OCI-LY1 (cell line): Measurements from ENCODE around the gene IL13RA2.

Source experiments
- H2AFZ ChIP-seq: fragments of 200-600 bp; sonication (generic), shearing (Covaris generic); 2 replicates; pipeline ENCODE4 v1.6.0; 2014; ENCODE audit warnings: antibody characterized with exemption, mild to moderate bottlenecking, low read length
- H3F3A ChIP-seq: fragments of 200-600 bp; sonication (generic), shearing (Covaris generic); 2 replicates; pipeline ENCODE4 v1.6.0; 2014; ENCODE audit warnings: mild to moderate bottlenecking, antibody characterized with exemption, low read length, moderate library complexity; ENCODE audit not compliant: insufficient read depth
- H3K27ac ChIP-seq: fragments of 200-600 bp; sonication (generic); 2 replicates; pipeline ENCODE4 v1.5.1; 2014; ENCODE audit warnings: low read length, mixed run types, mild to moderate bottlenecking, low read depth; ENCODE audit not compliant: poor library complexity, severe bottlenecking
- H3K27me3 ChIP-seq: fragments of 200-600 bp; sonication (generic); 2 replicates; pipeline ENCODE4 v1.6.0; 2014; ENCODE audit warnings: antibody characterized with exemption, mild to moderate bottlenecking, low read length, moderate library complexity; ENCODE audit not compliant: insufficient read depth
- H3K36me3 ChIP-seq: fragments of 200-600 bp; sonication (generic); 2 replicates; pipeline ENCODE4 v1.6.1; 2014; ENCODE audit warnings: mild to moderate bottlenecking, antibody characterized with exemption, low read length, moderate library complexity, mixed read lengths; ENCODE audit not compliant: insufficient read depth
- H3K4me1 ChIP-seq: fragments of 200-600 bp; sonication (generic); 2 replicates; pipeline ENCODE4 v1.5.1; 2014; ENCODE audit warnings: mild to moderate bottlenecking, low read length, moderate library complexity; ENCODE audit not compliant: insufficient read depth, severe bottlenecking
- H3K4me2 ChIP-seq: fragments of 200-600 bp; sonication (generic), shearing (Covaris generic); 2 replicates; pipeline ENCODE4 v1.6.1; 2014; ENCODE audit warnings: low read length
- H3K4me3 ChIP-seq: fragments of 200-600 bp; sonication (generic); 2 replicates; pipeline ENCODE4 v1.5.1; 2014; ENCODE audit warnings: low read length, low read depth, mild to moderate bottlenecking, mixed read lengths; ENCODE audit not compliant: poor library complexity, severe bottlenecking
- H3K79me2 ChIP-seq: fragments of 200-600 bp; shearing (Covaris generic); 2 replicates; pipeline ENCODE4 v1.6.1; 2016; ENCODE audit warnings: mixed run types, low read length, mixed read lengths; ENCODE audit not compliant: insufficient read depth
- H3K9ac ChIP-seq: fragments of 200-600 bp; sonication (generic), shearing (Covaris generic); 2 replicates; pipeline ENCODE4 v1.6.1; 2014; ENCODE audit warnings: mild to moderate bottlenecking, low read length, mixed read lengths
- H3K9me2 ChIP-seq: fragments of 200-600 bp; sonication (generic), shearing (Covaris generic); 2 replicates; pipeline ENCODE4 v1.6.1; 2014; ENCODE audit warnings: low read depth, mild to moderate bottlenecking, low read length, mixed read lengths
- H3K9me3 ChIP-seq: fragments of 200-600 bp; shearing (Covaris generic); 2 replicates; pipeline ENCODE4 v1.6.1; 2014; ENCODE audit warnings: low read length, mixed read lengths
- H4K20me1 ChIP-seq: fragments of 200-600 bp; sonication (generic), shearing (Covaris generic); 2 replicates; pipeline ENCODE4 v1.6.0; 2016; ENCODE audit warnings: mild to moderate bottlenecking, low read length; ENCODE audit not compliant: insufficient read depth
- CTCF ChIP-seq: fragments of 200-600 bp; sonication (generic), shearing (Covaris generic); IDR thresholded peaks from 2 replicates; pipeline ENCODE4 v1.5.1; 2017; ENCODE audit warnings: mild to moderate bottlenecking, antibody characterized with exemption, low read length, moderate library complexity, mixed read lengths
- EZH2 ChIP-seq: fragments of 200-600 bp; sonication (generic), shearing (Covaris generic); IDR thresholded peaks from 2 replicates; pipeline ENCODE4 v1.8.0; 2017; ENCODE audit warnings: borderline replicate concordance, mixed run types, mild to moderate bottlenecking, antibody characterized with exemption, low read length, moderate library complexity, mixed read lengths

Gene IL13RA2

DNA sequence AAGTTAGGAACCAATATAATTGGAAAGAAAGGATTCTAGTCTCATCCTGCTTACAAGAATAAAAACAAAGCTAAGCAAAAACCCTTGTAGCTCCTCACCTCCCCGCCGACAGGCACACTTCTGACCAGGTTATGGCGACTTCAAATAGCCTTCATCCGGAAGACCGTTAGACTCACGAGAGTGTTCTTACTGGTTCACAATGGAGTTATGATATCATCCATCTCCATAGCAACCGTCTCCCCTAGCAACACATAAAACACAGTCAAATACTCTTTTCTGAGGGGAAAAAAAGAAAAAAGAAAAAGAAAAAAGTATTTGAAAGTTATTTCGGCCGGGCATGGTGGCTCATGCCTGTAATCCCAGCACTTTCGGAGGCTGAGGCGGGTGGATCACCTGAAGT, at the start of gene IL13RA2:
Gene IL13RA2, minus strand, starts transcription at position 162 of the 400 bp plus-strand sequence. CDS start 347 bp downstream, outside the sequence.
- no peaks in the 10 kb centered on the region for H3K9me3 ChIP-seq
- no peaks in the 10 kb centered on the region for H3K4me1 ChIP-seq
- H2AFZ ChIP-seq: no peak within 1 kb of the TSS
- no peak within 1 kb of the TSS for H3K4me3 ChIP-seq
- H3K27me3 ChIP-seq: no peaks in the 10 kb centered on the region
- H3K36me3 ChIP-seq: no peaks in the 10 kb centered on the region
- no peaks in the 10 kb centered on the region for H3K79me2 ChIP-seq
- TF ChIP-seq EZH2: no peak
- TF ChIP-seq CTCF: no peak
- H3K9me2 ChIP-seq: no peaks in the 10 kb centered on the region
- H3K9ac ChIP-seq: no peak within 1 kb of the TSS
- no peaks in the 10 kb centered on the region for H4K20me1 ChIP-seq
- no peaks in the 10 kb centered on the region for H3F3A ChIP-seq
- H3K27ac ChIP-seq: no peak within 1 kb of the TSS
- H3K4me2 ChIP-seq: no peak within 1 kb of the TSS

GRCh38 chrX:115065304-115065703, 47.9 kb upstream of the IL13RA2 start:
- no peaks in the 10 kb centered on the region for H3K27me3 ChIP-seq
- no peaks in the 10 kb centered on the region for H3F3A ChIP-seq
- H3K4me1 ChIP-seq: no peaks in the 10 kb centered on the region
- no peaks in the 10 kb centered on the region for H3K36me3 ChIP-seq
- no peak overlapping the region for H3K27ac ChIP-seq
- no peak overlapping the region for H3K4me3 ChIP-seq
- no peaks in the 10 kb centered on the region for H3K79me2 ChIP-seq
- no peak overlapping the region for H2AFZ ChIP-seq
- no peak overlapping the region for H3K4me2 ChIP-seq
- no peaks in the 10 kb centered on the region for H4K20me1 ChIP-seq
- no peaks in the 10 kb centered on the region for H3K9me2 ChIP-seq
- H3K9me3 ChIP-seq: no peaks in the 10 kb centered on the region
- TF ChIP-seq EZH2 (no peak), CTCF (no peak)
- no peak overlapping the region for H3K9ac ChIP-seq

GRCh38 chrX:115060013-115060412, 42.6 kb upstream of the IL13RA2 start:
- Histone ChIP-seq H3K4me1 (no peaks in the 10 kb centered on the region), H3K9me2 (no peaks in the 10 kb centered on the region), H3K4me3 (no peak overlapping the region), H3K36me3 (no peaks in the 10 kb centered on the region), H3K27me3 (no peaks in the 10 kb centered on the region), H3K79me2 (no peaks in the 10 kb centered on the region), H3K4me2 (no peak overlapping the region), H3F3A (no peaks in the 10 kb centered on the region), H3K9ac (no peak overlapping the region), H2AFZ (no peak overlapping the region), H4K20me1 (no peaks in the 10 kb centered on the region), H3K9me3 (no peaks in the 10 kb centered on the region), H3K27ac (no peak overlapping the region)
- TF ChIP-seq CTCF (no peak), EZH2 (no peak)
